ENCODE data around the gene NSMCE1.

DNA sequence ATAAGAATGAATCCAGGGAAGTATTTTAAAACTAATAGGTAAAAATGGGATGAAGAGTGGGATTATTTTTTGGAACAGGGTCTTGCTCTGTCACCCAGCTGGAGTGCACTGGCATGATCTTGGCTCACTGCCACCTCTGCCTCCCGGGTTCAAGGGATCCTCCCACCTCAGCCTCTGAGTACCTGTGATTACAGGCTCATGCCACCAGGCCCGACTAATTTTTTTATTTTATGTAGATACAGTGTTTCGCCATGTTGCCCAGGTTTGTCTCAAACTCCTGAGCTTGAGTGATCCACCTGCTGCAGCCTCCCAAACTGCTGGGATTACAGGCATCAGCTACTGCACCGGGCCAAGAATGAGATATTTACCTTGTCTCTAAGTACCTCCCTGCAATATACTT, 22.1 kb downstream of the NSMCE1 start:
- TF ChIP-seq, protein P1, sequence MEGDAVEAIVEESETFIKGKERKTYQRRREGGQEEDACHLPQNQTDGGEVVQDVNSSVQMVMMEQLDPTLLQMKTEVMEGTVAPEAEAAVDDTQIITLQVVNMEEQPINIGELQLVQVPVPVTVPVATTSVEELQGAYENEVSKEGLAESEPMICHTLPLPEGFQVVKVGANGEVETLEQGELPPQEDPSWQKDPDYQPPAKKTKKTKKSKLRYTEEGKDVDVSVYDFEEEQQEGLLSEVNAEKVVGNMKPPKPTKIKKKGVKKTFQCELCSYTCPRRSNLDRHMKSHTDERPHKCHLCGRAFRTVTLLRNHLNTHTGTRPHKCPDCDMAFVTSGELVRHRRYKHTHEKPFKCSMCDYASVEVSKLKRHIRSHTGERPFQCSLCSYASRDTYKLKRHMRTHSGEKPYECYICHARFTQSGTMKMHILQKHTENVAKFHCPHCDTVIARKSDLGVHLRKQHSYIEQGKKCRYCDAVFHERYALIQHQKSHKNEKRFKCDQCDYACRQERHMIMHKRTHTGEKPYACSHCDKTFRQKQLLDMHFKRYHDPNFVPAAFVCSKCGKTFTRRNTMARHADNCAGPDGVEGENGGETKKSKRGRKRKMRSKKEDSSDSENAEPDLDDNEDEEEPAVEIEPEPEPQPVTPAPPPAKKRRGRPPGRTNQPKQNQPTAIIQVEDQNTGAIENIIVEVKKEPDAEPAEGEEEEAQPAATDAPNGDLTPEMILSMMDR (IDR thresholded peaks at IDR 0.05) = no peak
- no peak for TF ChIP-seq EP300 (IDR thresholded peaks at IDR 0.05)
